GM20000 (cell line): Measurements from ENCODE around the gene STUB1.

Experiments
- DNase-seq: peaks from one replicate; pipeline ENCODE4 v3.0.0; 2012; ENCODE audit warnings: low spot score
- CTCF ChIP-seq: IDR thresholded peaks from 2 replicates; pipeline ENCODE4 v1.5.1; 2012; ENCODE audit warnings: mild to moderate bottlenecking, control low read depth; ENCODE audit errors: extremely low read depth, missing control alignments

STUB1 gene

GRCh38 chr16:652454-653305, 27.5 kb upstream of the STUB1 start:
- TF ChIP-seq CTCF: no peak
- no peak for DNase-seq

- TF ChIP-seq CTCF: no peak
- no peak for DNase-seq
These were observed 26.2 kb upstream of the STUB1 start for GRCh38 chr16:654034-654433.

- DNase-seq: no peak
- no peak for TF ChIP-seq CTCF
These were observed 22.7 kb upstream of the STUB1 start for GRCh38 chr16:657487-657886.

- no peak for TF ChIP-seq CTCF
These were observed 21.3 kb upstream of the STUB1 start for GRCh38 chr16:658679-659571.

GRCh38 chr16:659618-660017, 20.6 kb upstream of the STUB1 start:
- TF ChIP-seq CTCF: no peak
- no peak for DNase-seq

More at GRCh38 chr16:658679-659571, 21.3 kb upstream of the STUB1 start:
- DNase-seq: no peak

- TF ChIP-seq CTCF: no peak
These were observed 20.1 kb upstream of the STUB1 start for GRCh38 chr16:660132-660458.

More at GRCh38 chr16:660132-660458, 20.1 kb upstream of the STUB1 start:
- DNase-seq: no peak
